K562 (cell line): ENCODE data around the gene ROR2. TPM values are rescaled to one million over a fixed set of nuclear protein-coding genes. Genes with fewer than 3 reads are reported as not detected.
A peak's percentile ranks its signal among the peaks of the same experiment; 100 is the strongest.

ENCODE experiments used
- ATAC-seq: fragments of 200-7000 bp; cut with Tn5 transposase; 3 replicates; pipeline ENCODE4 v1.9.1; 2020; ENCODE audit warnings: moderate library complexity
- BruUV-seq: library from RNA; stranded (reverse); fragments of 400-500 nt; replicated peaks from 2 replicates; lab custom pipeline; 2021; lab: Mats Ljungman, UMichigan
- CTCF ChIA-PET: fragments of 300-600 bp; formaldehyde crosslinking; extraction: SDS; loops from one replicate; lab custom pipeline; 2021; ENCODE audit warnings: low intra/inter-chr PET ratio; lab: Yijun Ruan, JAX
- POLR2A ChIA-PET: fragments of 300-600, 350-650 bp; sonication (Branson Sonifier 250); formaldehyde crosslinking; extraction: SDS; loops from one replicate; lab custom pipeline; 2021; ENCODE audit warnings: antibody characterized with exemption, inconsistent platforms; lab: Yijun Ruan, JAX
- DNase-seq, 4 experiments: peaks; one replicate each; pipeline versions ENCODE4 v3.0.0 to v3.0.0-alpha.2; 2011 to 2018; ENCODE audit warnings: low spot score in 3 of 4, mixed read lengths in 3 of 4; ENCODE audit errors: extremely low read depth in 1 of 4
- FAIRE-seq: peaks from 2 replicates; lab custom pipeline; 2011; peaks lifted over from hg19 to GRCh38; lab: Jason Lieb, UNC
- H2AFZ ChIP-seq: 2 replicates; pipeline ENCODE4 v1.6.0; 2011; ENCODE audit warnings: low read depth, low read length, control low read depth, inconsistent platforms
- H3K27ac ChIP-seq: fragments of 200-600 bp; 3 replicates; pipeline ENCODE4 v1.8.0; 2011; ENCODE audit warnings: low read depth, mild to moderate bottlenecking, control low read depth, inconsistent platforms, low read length, moderate library complexity, mixed read lengths; ENCODE audit errors: extremely low read depth
- H3K27me3 ChIP-seq, 2 experiments: fragments of 300-600 bp in 1 of 2; 2 replicates in 1 of 2; 3 replicates in 1 of 2; pipeline versions ENCODE4 v1.6.0 to v1.8.0; 2011; ENCODE audit warnings: inconsistent platforms in 2 of 2, low read length in 2 of 2, mild to moderate bottlenecking in 1 of 2, mixed read lengths in 1 of 2, moderate library complexity in 1 of 2; ENCODE audit not compliant: control insufficient read depth in 2 of 2, insufficient read depth in 2 of 2
- H3K36me3 ChIP-seq: fragments of 300-600 bp; 3 replicates; pipeline ENCODE4 v1.8.0; 2011; ENCODE audit warnings: mild to moderate bottlenecking, low read length, inconsistent platforms; ENCODE audit not compliant: control insufficient read depth, insufficient read depth
- H3K4me1 ChIP-seq, 2 experiments: fragments of 200-600 bp in 1 of 2; replicated peaks in 1 of 2; 2 replicates in 1 of 2; 3 replicates in 1 of 2; pipeline versions ENCODE4 v1.5.1 to v1.8.0; 2011; ENCODE audit warnings: inconsistent platforms in 2 of 2, low read length in 2 of 2, mild to moderate bottlenecking in 1 of 2, mixed read lengths in 1 of 2, moderate library complexity in 1 of 2; ENCODE audit not compliant: control insufficient read depth in 2 of 2, insufficient read depth in 2 of 2
- H3K4me2 ChIP-seq: 2 replicates; pipeline ENCODE4 v1.6.1; 2011; ENCODE audit warnings: low read length, control low read depth, inconsistent platforms, mixed read lengths; ENCODE audit not compliant: insufficient read depth
- H3K4me3 ChIP-seq: fragments of 200-600 bp; sonication (generic), shearing (Covaris generic); 2 replicates; pipeline ENCODE4 v1.5.1; 2016; ENCODE audit warnings: control low read depth, inconsistent platforms
- H3K79me2 ChIP-seq: fragments of 200-600 bp; 3 replicates; pipeline ENCODE4 v1.8.0; 2011; ENCODE audit warnings: low read length, inconsistent platforms; ENCODE audit not compliant: control insufficient read depth, insufficient read depth
- H3K9ac ChIP-seq, 2 experiments: 2 replicates each; pipeline versions ENCODE4 v1.6.0 to v1.6.1; 2011; ENCODE audit warnings: low read depth in 2 of 2, low read length in 2 of 2, control low read depth in 1 of 2, inconsistent platforms in 1 of 2, mild to moderate bottlenecking in 1 of 2, mixed read lengths in 1 of 2; ENCODE audit not compliant: insufficient read depth in 1 of 2
- H3K9me1 ChIP-seq: one replicate; pipeline ENCODE4 v1.6.0; 2011; ENCODE audit warnings: inconsistent platforms, mild to moderate bottlenecking, low read length, moderate library complexity; ENCODE audit not compliant: control insufficient read depth, insufficient read depth
- H3K9me3 ChIP-seq: replicated peaks from 2 replicates; pipeline ENCODE4 v1.5.1; 2011; ENCODE audit warnings: low read depth, low read length, inconsistent platforms; ENCODE audit not compliant: control insufficient read depth, insufficient read depth
- H4K20me1 ChIP-seq: replicated peaks from 2 replicates; pipeline ENCODE4 v1.6.1; 2011; ENCODE audit warnings: low read length, inconsistent platforms, mixed read lengths; ENCODE audit not compliant: control insufficient read depth, insufficient read depth
- CTCFL ChIP-seq: IDR thresholded peaks from 2 replicates; pipeline ENCODE4 v1.6.1; 2011; ENCODE audit warnings: borderline replicate concordance, low read depth, mild to moderate bottlenecking, moderate library complexity, low read length; ENCODE audit not compliant: insufficient read depth, poor library complexity, severe bottlenecking
- ELK1 ChIP-seq: sonication (generic); formaldehyde crosslinking; IDR thresholded peaks from 2 replicates; pipeline ENCODE4 v1.8.1; 2022; ENCODE audit warnings: missing genetic modification reagents
- HNRNPLL ChIP-seq: fragments of 200-400 bp; formaldehyde crosslinking; IDR thresholded peaks from 2 replicates; pipeline ENCODE4 v1.6.1; 2017; ENCODE audit warnings: low read length, low read depth, mild to moderate bottlenecking; ENCODE audit not compliant: poor library complexity, severe bottlenecking
- HNRNPUL1 ChIP-seq: fragments of 200-400 bp; formaldehyde crosslinking; IDR thresholded peaks from 2 replicates; pipeline ENCODE4 v1.6.1; 2017; ENCODE audit warnings: low read length
- IRF1 ChIP-seq: sonication (generic); formaldehyde crosslinking; IDR thresholded peaks from 2 replicates; pipeline ENCODE4 v1.8.0; 2022; ENCODE audit warnings: missing genetic modification reagents, mild to moderate bottlenecking, borderline replicate concordance
- NFATC3 ChIP-seq: fragments of 450-650 bp; IDR thresholded peaks from 2 replicates; pipeline ENCODE4 v1.6.1; 2017; ENCODE audit warnings: mild to moderate bottlenecking
- NR2C2 ChIP-seq, 2 experiments: fragments of 200-800 bp in 1 of 2; sonication (Bioruptor generic) in 1 of 2; sonication (generic) in 1 of 2; formaldehyde crosslinking in 1 of 2; IDR thresholded peaks; 2 replicates each; pipeline versions ENCODE4 v1.6.1 to v1.8.0; 2016 to 2022; ENCODE audit warnings: mild to moderate bottlenecking in 1 of 2, missing compliant biosample characterization in 1 of 2, missing genetic modification characterization in 1 of 2, missing genetic modification reagents in 1 of 2
- PREB ChIP-seq: sonication (generic); formaldehyde crosslinking; IDR thresholded peaks from 2 replicates; pipeline ENCODE4 v1.8.1; 2023; ENCODE audit warnings: mild to moderate bottlenecking, missing genetic modification reagents
- RAD21 ChIP-seq, 2 experiments: fragments of 250-450 bp in 1 of 2; fragments of 450-650 bp in 1 of 2; sonication (Bioruptor Pico) in 1 of 2; formaldehyde crosslinking in 1 of 2; IDR thresholded peaks in 1 of 2; conservative IDR thresholded peaks in 1 of 2; 2 replicates each; pipeline versions ENCODE4 v1.4.0 to v1.8.0; 2020 to 2022; ENCODE audit warnings: mild to moderate bottlenecking in 2 of 2, moderate library complexity in 1 of 2
- SMARCA5 ChIP-seq: fragments of 450-650 bp; IDR thresholded peaks from 2 replicates; pipeline ENCODE4 v1.6.1; 2016
- STAT5B ChIP-seq: fragments of 250-450 bp; sonication (Bioruptor Pico); IDR thresholded peaks from 2 replicates; pipeline ENCODE4 v1.8.0; 2021; ENCODE audit warnings: mild to moderate bottlenecking, inconsistent platforms
- ZNF316 ChIP-seq: fragments of 450-650 bp; IDR thresholded peaks from 2 replicates; pipeline ENCODE4 v1.6.1; 2016
- ZSCAN32 ChIP-seq: fragments of 450-650 bp; formaldehyde crosslinking; IDR thresholded peaks from 2 replicates; pipeline ENCODE4 v1.4.0; 2020; ENCODE audit warnings: mild to moderate bottlenecking, moderate library complexity
- WGBS: fragments of 100-300 bp; shearing (Covaris generic); methylation state at CpG from one replicate; pipeline ENCODE4 v1.1.6; 2016; ENCODE audit warnings: low coverage, mixed read lengths; ENCODE audit not compliant: insufficient coverage; ENCODE audit errors: missing lambda C conversion rate; 5-methylcytosine and 5-hydroxymethylcytosine counted together
- in situ Hi-C: fragments of 300-500 bp; cut with MboI; formaldehyde crosslinking; loops from 4 replicates; pipeline ENCODE4 v1.15.0; 2018; ENCODE audit warnings: inconsistent platforms, mixed read lengths
- intact Hi-C: fragments of 100-400 bp; cut with micrococcal nuclease; formaldehyde crosslinking; loops from 2 replicates; pipeline ENCODE4 v1.14.2; 2022
- polyA plus RNA-seq, 8 experiments: library from polyadenylated mRNA; depleted of rRNA in 4 of 8; stranded (reverse) in 5 of 8; unstranded in 3 of 8; fragments of >200 nt; fragmentation: Nextera tagmentation in 2 of 8; fragmentation: Illumina TruSeq in 1 of 8; extraction: Ambion mirVana in 2 of 8; extraction: Trizol in 1 of 8; gene quantifications; 2 replicates each; pipeline versions ENCODE4 v1.2.1 to v1.2.3, GENCODE V29; 2011 to 2014; ENCODE audit warnings: inconsistent platforms in 1 of 8, missing spikeins in 1 of 8
- total RNA-seq, 7 experiments: library from RNA; depleted of rRNA in 6 of 7; stranded (reverse); fragments of >200 nt in 6 of 7; fragmentation: Illumina TruSeq in 2 of 7; extraction: Trizol in 2 of 7; gene quantifications; 2 replicates each; pipeline versions ENCODE4 v1.2.1 to v1.2.3, GENCODE V29; 2011 to 2021; ENCODE audit warnings: low replicate concordance in 1 of 7

Gene ROR2
- total and polyA plus RNA-seq, 9 of the 15 experiments (the other 6 are each of a cell fraction or from before 2014, with no cell fraction given), result 5.6 to 33.8 (median 15.3) TPM

- no peak for TF ChIP-seq ELK1 (CRISPR knock-in tag)
- peak; percentile 14 to 47; a peak in 2 of 4 replicates for TF ChIP-seq RAD21 (CRISPR knock-in tag; conservative IDR thresholded peaks at IDR 0.05 in 1 of 2, IDR thresholded peaks at IDR 0.05 in 1 of 2)
- no peak for TF ChIP-seq PREB (CRISPR knock-in tag)
- no peak for TF ChIP-seq IRF1 (CRISPR knock-in tag)
- TF ChIP-seq ZNF316, result no peak
- TF ChIP-seq ZSCAN32 (CRISPR knock-in tag), result no peak
Measured at GRCh38 chr9:91676046-91676445, 274.0 kb downstream of the ROR2 start (continued).

- Histone ChIP-seq H3K79me2 (no peaks in the 10 kb centered on the region), H3K27ac (no peak overlapping the region), H3K9me1 (no peaks in the 10 kb centered on the region), H3K4me3 (no peak overlapping the region), H2AFZ (no peak overlapping the region), H3K27me3 (peaks cover 12 to 22% of the 10 kb centered on the region in 2 experiments; a peak in 4 of 5 replicates), H3K4me1 (no peaks in the 10 kb centered on the region; a peak in 1 of 5 replicates), H3K9me3 (no peaks in the 10 kb centered on the region), H3K9ac (no peak overlapping the region), H3K36me3 (no peaks in the 10 kb centered on the region), H4K20me1 (no peaks in the 10 kb centered on the region), H3K4me2 (no peak overlapping the region)
- no TSS peak for BruUV-seq
- in situ Hi-C loops, result no loop called here
- ChIA-PET POLR2A (interaction anchor here (0.7 kb wide), 1 partner anchor 242 kb away, joined by 4 read pairs; no protein-coding TSS in a partner anchor), CTCF (no interaction called here)
- ATAC-seq (no peak), FAIRE-seq (no peak), DNase-seq (no peak)
- 2% methylated on average over 8 of the region's 8 CpGs for WGBS
- intact Hi-C loops, result loop anchor here (5.0 kb wide), 1 partner anchor 47 kb away; no protein-coding TSS in a partner anchor
- TF ChIP-seq HNRNPUL1 (no peak), STAT5B (no peak), HNRNPLL (no peak), SMARCA5 (no peak), NFATC3 (no peak), NR2C2 (CRISPR knock-in tag; IDR thresholded peaks at IDR 0.05) (no peak), NR2C2 (tag; IDR thresholded peaks at IDR 0.05) (no peak), CTCFL (no peak)
Measured at GRCh38 chr9:91664663-91665062, 285.4 kb downstream of the ROR2 start.
